ENCODE results near the gene CFAP97D2. TPM values are rescaled to one million over a fixed set of nuclear protein-coding genes. Genes with fewer than 3 reads are reported as not detected.

CFAP97D2 gene
- total and polyA plus RNA-seq, 4 donors, result 1.3 to 3.7 (median 1.5) TPM

- Histone ChIP-seq H3K36me3 (ENCODE audit: control insufficient read depth in 4 of 4, insufficient read depth in 4 of 4, low read length in 4 of 4) (no peaks in the 10 kb centered on the region), H3K9ac (ENCODE audit: insufficient read depth in 1 of 2, low read length in 2 of 2) (no peak overlapping the region), H3K27me3 (ENCODE audit: control insufficient read depth in 3 of 3, insufficient read depth in 3 of 3, low read length in 2 of 3) (no peaks in the 10 kb centered on the region), H3K4me3 (no peak overlapping the region), H3K27ac (ENCODE audit: low read depth in 1 of 2, low read length in 1 of 2) (no peak overlapping the region), H3K9me3 (ENCODE audit: control insufficient read depth in 4 of 4, insufficient read depth in 3 of 4, low read length in 3 of 4) (no peaks in the 10 kb centered on the region), H3K4me1 (ENCODE audit: control insufficient read depth in 5 of 5, insufficient read depth in 5 of 5, low read length in 5 of 5) (peaks cover 0 to 10% (median 3%) of the 10 kb centered on the region in 5 donors)
- ATAC-seq (ENCODE audit: insufficient read depth, low FRiP score) (no peak), DNase-seq (peak in 1 of 3 donors; percentile 20)
- 75 to 76% methylated on average over 24 of the region's 24 CpGs for WGBS, 2 donors
- TF ChIP-seq, protein P1, sequence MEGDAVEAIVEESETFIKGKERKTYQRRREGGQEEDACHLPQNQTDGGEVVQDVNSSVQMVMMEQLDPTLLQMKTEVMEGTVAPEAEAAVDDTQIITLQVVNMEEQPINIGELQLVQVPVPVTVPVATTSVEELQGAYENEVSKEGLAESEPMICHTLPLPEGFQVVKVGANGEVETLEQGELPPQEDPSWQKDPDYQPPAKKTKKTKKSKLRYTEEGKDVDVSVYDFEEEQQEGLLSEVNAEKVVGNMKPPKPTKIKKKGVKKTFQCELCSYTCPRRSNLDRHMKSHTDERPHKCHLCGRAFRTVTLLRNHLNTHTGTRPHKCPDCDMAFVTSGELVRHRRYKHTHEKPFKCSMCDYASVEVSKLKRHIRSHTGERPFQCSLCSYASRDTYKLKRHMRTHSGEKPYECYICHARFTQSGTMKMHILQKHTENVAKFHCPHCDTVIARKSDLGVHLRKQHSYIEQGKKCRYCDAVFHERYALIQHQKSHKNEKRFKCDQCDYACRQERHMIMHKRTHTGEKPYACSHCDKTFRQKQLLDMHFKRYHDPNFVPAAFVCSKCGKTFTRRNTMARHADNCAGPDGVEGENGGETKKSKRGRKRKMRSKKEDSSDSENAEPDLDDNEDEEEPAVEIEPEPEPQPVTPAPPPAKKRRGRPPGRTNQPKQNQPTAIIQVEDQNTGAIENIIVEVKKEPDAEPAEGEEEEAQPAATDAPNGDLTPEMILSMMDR (IDR thresholded peaks at IDR 0.05; ENCODE audit: control extremely low read depth, extremely low read depth), result no peak
Observed at GRCh38 chr13:114143806-114144605, 35.1 kb upstream of the CFAP97D2 start.

DNA sequence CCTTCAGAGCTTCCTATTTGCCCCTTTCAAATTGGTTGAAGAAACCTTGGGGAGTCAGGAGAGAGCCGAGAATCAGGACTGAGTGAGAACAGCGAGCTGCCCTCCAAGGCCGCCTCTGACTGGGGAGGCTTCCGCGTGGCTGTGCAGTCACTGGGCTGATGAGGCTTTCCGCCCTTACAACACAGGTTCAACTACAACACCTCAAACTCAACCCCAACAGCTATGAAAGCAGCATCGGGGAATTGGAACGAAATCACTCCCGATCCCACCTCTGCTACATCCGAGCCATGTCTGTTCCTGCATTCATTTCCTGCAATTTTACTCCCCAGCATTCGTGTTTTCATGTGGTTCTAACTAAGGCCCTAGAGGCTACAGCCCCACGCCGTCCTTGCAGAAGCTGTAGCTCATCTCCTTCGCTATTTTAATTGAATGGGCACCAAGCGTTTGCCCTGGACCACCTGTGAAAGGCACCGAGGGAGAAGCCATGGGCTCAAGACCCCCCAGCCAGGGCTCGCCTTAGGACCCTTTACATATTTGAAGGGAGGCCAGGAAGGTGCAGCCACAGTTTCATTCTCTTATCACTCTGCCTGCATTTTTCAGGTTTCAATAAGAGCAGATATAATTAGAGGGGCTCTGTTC is 34.3 kb upstream of the CFAP97D2 start:
- Histone ChIP-seq H3K27me3 (ENCODE audit: control insufficient read depth in 3 of 3, insufficient read depth in 3 of 3, low read length in 2 of 3) (no peaks in the 10 kb centered on the region), H3K9me3 (ENCODE audit: control insufficient read depth in 4 of 4, insufficient read depth in 3 of 4, low read length in 3 of 4) (no peaks in the 10 kb centered on the region), H3K36me3 (ENCODE audit: control insufficient read depth in 4 of 4, insufficient read depth in 4 of 4, low read length in 4 of 4) (no peaks in the 10 kb centered on the region), H3K27ac (ENCODE audit: low read depth in 1 of 2, low read length in 1 of 2) (no peak overlapping the region), H3K4me3 (no peak overlapping the region), H3K4me1 (ENCODE audit: control insufficient read depth in 5 of 5, insufficient read depth in 5 of 5, low read length in 5 of 5) (peaks cover 0 to 10% (median 3%) of the 10 kb centered on the region in 5 donors), H3K9ac (ENCODE audit: insufficient read depth in 1 of 2, low read length in 2 of 2) (no peak overlapping the region)
- DNase-seq (no peak), ATAC-seq (ENCODE audit: insufficient read depth, low FRiP score) (no peak)
- TF ChIP-seq, protein P1 (IDR thresholded peaks at IDR 0.05; ENCODE audit: control extremely low read depth, extremely low read depth), result no peak
- WGBS, 2 donors, result 93 to 94% methylated on average over 17 of the region's 17 CpGs

DNA sequence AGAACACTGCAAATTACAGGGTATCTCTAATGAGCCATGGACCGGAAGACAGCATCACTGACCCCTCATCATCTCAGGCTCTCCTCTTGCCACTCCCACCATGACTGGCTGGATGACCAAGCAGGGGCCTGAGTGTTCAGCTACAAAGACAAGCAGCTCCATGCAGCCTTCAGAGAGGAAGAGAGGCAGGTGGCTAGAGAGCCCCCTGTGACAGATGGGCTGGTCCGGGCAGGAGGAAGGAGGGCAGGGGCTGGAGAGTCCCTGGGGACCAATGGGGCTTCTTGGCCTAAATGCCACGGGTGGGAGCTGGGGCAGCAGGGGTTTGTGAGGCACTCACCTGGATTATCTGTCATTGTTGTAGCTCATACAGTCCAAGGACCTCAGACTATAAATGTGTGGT is 33.8 kb upstream of the CFAP97D2 start:
- no peaks in the 10 kb centered on the region for H3K27me3 ChIP-seq (ENCODE audit: control insufficient read depth in 3 of 3, insufficient read depth in 3 of 3, low read length in 2 of 3)
- TF ChIP-seq, protein P1 (IDR thresholded peaks at IDR 0.05; ENCODE audit: control extremely low read depth, extremely low read depth), result no peak
- H3K9ac ChIP-seq (ENCODE audit: insufficient read depth in 1 of 2, low read length in 2 of 2), result no peak overlapping the region
- ATAC-seq (ENCODE audit: insufficient read depth, low FRiP score) (no peak), DNase-seq (no peak)
- H3K27ac ChIP-seq (ENCODE audit: low read depth in 1 of 2, low read length in 1 of 2), result no peak overlapping the region
- H3K36me3 ChIP-seq (ENCODE audit: control insufficient read depth in 4 of 4, insufficient read depth in 4 of 4, low read length in 4 of 4), result no peaks in the 10 kb centered on the region
- no peak overlapping the region for H3K4me3 ChIP-seq
- no peaks in the 10 kb centered on the region for H3K9me3 ChIP-seq (ENCODE audit: control insufficient read depth in 4 of 4, insufficient read depth in 3 of 4, low read length in 3 of 4)
- H3K4me1 ChIP-seq (ENCODE audit: control insufficient read depth in 5 of 5, insufficient read depth in 5 of 5, low read length in 5 of 5), result peaks cover 0 to 10% (median 3%) of the 10 kb centered on the region in 5 donors
- 59 to 68% methylated on average over 3 of the region's 3 CpGs for WGBS, 2 donors

All from lung (tissue), 12 donors.